IMR-90 (cell line): ENCODE measurements around the gene FAM43B. TPM values are rescaled to one million over a fixed set of nuclear protein-coding genes. Genes with fewer than 3 reads are reported as not detected.

Source experiments
- ATAC-seq: fragments of 200-7000 bp; cut with Tn5 transposase; 2 replicates; pipeline ENCODE4 v1.9.1; 2020; ENCODE audit warnings: low read depth, mild to moderate bottlenecking, moderate library complexity
- BruUV-seq: library from RNA; stranded (reverse); fragments of 400-500 nt; replicated peaks from 2 replicates; lab custom pipeline; 2021; lab: Mats Ljungman, UMichigan
- CTCF ChIA-PET: fragments of 300-600 bp; formaldehyde crosslinking; extraction: SDS; loops from one replicate; lab custom pipeline; 2021; ENCODE audit warnings: antibody characterized with exemption; lab: Yijun Ruan, JAX
- POLR2A ChIA-PET: fragments of 300-600 bp; sonication (Branson Sonifier 250); formaldehyde crosslinking; loops from one replicate; lab custom pipeline; 2022; ENCODE audit warnings: antibody characterized with exemption; ENCODE audit not compliant: unreplicated experiment; lab: Charles Lee
- DNase-seq: peaks from one replicate; pipeline ENCODE4 v3.0.0; 2013
- H2AFZ ChIP-seq: replicated peaks from 2 replicates; pipeline ENCODE3; 2013; ENCODE audit warnings: low read length, mild to moderate bottlenecking; ENCODE audit not compliant: poor library complexity
- H2AK5ac ChIP-seq: 2 replicates; pipeline ENCODE4 v1.6.1; 2013; ENCODE audit warnings: low read depth, low read length, inconsistent platforms
- H2AK9ac ChIP-seq: replicated peaks from 2 replicates; pipeline ENCODE3; 2013; ENCODE audit warnings: mild to moderate bottlenecking, low read depth, low read length, moderate library complexity; ENCODE audit not compliant: poor library complexity
- H2BK120ac ChIP-seq: 2 replicates; pipeline ENCODE4 v1.6.1; 2013; ENCODE audit warnings: low read depth, low read length, inconsistent platforms
- H2BK15ac ChIP-seq: 3 replicates; pipeline ENCODE4 v1.6.1; 2013; ENCODE audit warnings: low read depth, low read length, inconsistent platforms
- H2BK20ac ChIP-seq: 2 replicates; pipeline ENCODE4 v1.6.1; 2013; ENCODE audit warnings: low read depth, mild to moderate bottlenecking, inconsistent platforms, low read length, moderate library complexity
- H2BK5ac ChIP-seq: 2 replicates; pipeline ENCODE4 v1.6.1; 2013; ENCODE audit warnings: mild to moderate bottlenecking, low read depth, low read length, inconsistent platforms; ENCODE audit not compliant: poor library complexity, severe bottlenecking
- H3K14ac ChIP-seq: replicated peaks from 2 replicates; pipeline ENCODE4 v1.6.1; 2013; ENCODE audit warnings: low read depth, low read length, inconsistent platforms
- H3K18ac ChIP-seq: 2 replicates; pipeline ENCODE4 v1.6.1; 2013; ENCODE audit warnings: low read depth, low read length, control low read depth
- H3K23ac ChIP-seq: 2 replicates; pipeline ENCODE4 v1.6.1; 2013; ENCODE audit warnings: low read depth, low read length, inconsistent platforms
- H3K27ac ChIP-seq: 2 replicates; pipeline ENCODE4 v1.5.1; 2013; ENCODE audit warnings: mild to moderate bottlenecking, control low read depth, low read length; ENCODE audit not compliant: insufficient read depth
- H3K27me3 ChIP-seq: 2 replicates; pipeline ENCODE4 v1.6.1; 2013; ENCODE audit warnings: low read length; ENCODE audit not compliant: control insufficient read depth, insufficient read depth
- H3K36me3 ChIP-seq: 2 replicates; pipeline ENCODE4 v1.6.1; 2013; ENCODE audit warnings: low read length, mixed read lengths; ENCODE audit not compliant: control insufficient read depth, insufficient read depth
- H3K4ac ChIP-seq: 2 replicates; pipeline ENCODE4 v1.6.1; 2013; ENCODE audit warnings: low read depth, low read length, inconsistent platforms
- H3K4me1 ChIP-seq: 2 replicates; pipeline ENCODE4 v1.6.1; 2013; ENCODE audit warnings: low read length, mixed read lengths; ENCODE audit not compliant: control insufficient read depth, insufficient read depth
- H3K4me2 ChIP-seq: 2 replicates; pipeline ENCODE4 v1.6.1; 2013; ENCODE audit warnings: low read depth, mild to moderate bottlenecking, control low read depth, low read length, moderate library complexity
- H3K4me3 ChIP-seq: 2 replicates; pipeline ENCODE4 v1.5.1; 2013; ENCODE audit warnings: low read depth, mild to moderate bottlenecking, control low read depth, low read length, moderate library complexity; ENCODE audit not compliant: insufficient read depth
- H3K56ac ChIP-seq: 2 replicates; pipeline ENCODE4 v1.6.1; 2013; ENCODE audit warnings: low read length, inconsistent platforms; ENCODE audit not compliant: insufficient read depth; ENCODE audit errors: extremely low read depth
- H3K79me1 ChIP-seq, 2 experiments: 2 replicates each; pipeline ENCODE4 v1.6.1; 2013; ENCODE audit warnings: low read length in 2 of 2, inconsistent platforms in 1 of 2, low read depth in 1 of 2
- H3K9ac ChIP-seq: 2 replicates; pipeline ENCODE4 v1.6.1; 2013; ENCODE audit warnings: low read depth, low read length, control low read depth
- H3K9me1 ChIP-seq: 2 replicates; pipeline ENCODE4 v1.6.1; 2013; ENCODE audit warnings: low read length, inconsistent platforms; ENCODE audit not compliant: insufficient read depth
- H3K9me3 ChIP-seq: 2 replicates; pipeline ENCODE4 v1.6.1; 2013; ENCODE audit warnings: low read length; ENCODE audit not compliant: control insufficient read depth, insufficient read depth
- H4K20me1 ChIP-seq: 2 replicates; pipeline ENCODE4 v1.6.1; 2013; ENCODE audit warnings: low read length, inconsistent platforms; ENCODE audit not compliant: insufficient read depth
- H4K5ac ChIP-seq: 2 replicates; pipeline ENCODE4 v1.6.1; 2013; ENCODE audit warnings: mild to moderate bottlenecking, low read depth, low read length, control low read depth
- H4K8ac ChIP-seq, 2 experiments: 2 replicates each; pipeline ENCODE4 v1.6.1; 2013; ENCODE audit warnings: low read depth in 2 of 2, low read length in 2 of 2, control low read depth in 1 of 2, inconsistent platforms in 1 of 2
- H4K91ac ChIP-seq: 2 replicates; pipeline ENCODE4 v1.6.1; 2013; ENCODE audit warnings: low read depth, low read length, inconsistent platforms; ENCODE audit not compliant: insufficient read depth
- CHD1 ChIP-seq: IDR thresholded peaks from 2 replicates; pipeline ENCODE4 v1.6.1; 2012; ENCODE audit warnings: low read depth, low read length, improper control_type of control experiment
- CTCF ChIP-seq: conservative IDR thresholded peaks from 2 replicates; pipeline ENCODE4 v1.5.1; 2012; ENCODE audit warnings: mild to moderate bottlenecking, low read depth, low read length, improper control_type of control experiment
- ELK1 ChIP-seq: fragments of 150-350 bp; IDR thresholded peaks from 2 replicates; pipeline ENCODE4 v1.6.1; 2016; ENCODE audit warnings: low read depth, mild to moderate bottlenecking, low read length, moderate library complexity, borderline replicate concordance
- FOS ChIP-seq: fragments of 150-350 bp; IDR thresholded peaks from 2 replicates; pipeline ENCODE4 v1.6.1; 2016; ENCODE audit warnings: low read depth, low read length
- MAFK ChIP-seq: IDR thresholded peaks from 2 replicates; pipeline ENCODE4 v1.6.1; 2012; ENCODE audit warnings: low read depth, low read length, improper control_type of control experiment
- MAZ ChIP-seq: IDR thresholded peaks from 2 replicates; pipeline ENCODE4 v1.6.1; 2012; ENCODE audit warnings: low read depth, mild to moderate bottlenecking, low read length, improper control_type of control experiment, moderate library complexity, borderline replicate concordance
- POLR2A ChIP-seq: IDR thresholded peaks from 2 replicates; pipeline ENCODE4 v1.6.1; 2012; ENCODE audit warnings: mild to moderate bottlenecking, low read depth, low read length
- RCOR1 ChIP-seq: IDR thresholded peaks from 2 replicates; pipeline ENCODE4 v1.6.1; 2012; ENCODE audit warnings: mild to moderate bottlenecking, low read length, improper control_type of control experiment; ENCODE audit not compliant: insufficient replicate concordance
- USF2 ChIP-seq: fragments of 150-350 bp; IDR thresholded peaks from 2 replicates; pipeline ENCODE4 v1.6.1; 2017; ENCODE audit warnings: mild to moderate bottlenecking, antibody characterized with exemption, low read length, low read depth
- WGBS, 2 experiments: methylation state at CpG; one replicate each; pipeline versions ENCODE4 v1.1.5 to v1.1.7; 2013; ENCODE audit warnings: missing lambda C conversion rate in 2 of 2; ENCODE audit not compliant: insufficient read length in 1 of 2; ENCODE audit errors: extremely low coverage in 2 of 2; 5-methylcytosine and 5-hydroxymethylcytosine counted together
- dilution Hi-C: fragments of 300-500 bp; cut with HindIII; formaldehyde crosslinking; loops from one replicate; pipeline ENCODE4 v1.14.3; 2018; ENCODE audit warnings: low sequenced_read_pairs; ENCODE audit not compliant: unreplicated experiment
- in situ Hi-C: fragments of 300-500 bp; cut with MboI; formaldehyde crosslinking; loops from 3 replicates; pipeline ENCODE4 v1.14.3; 2019; ENCODE audit warnings: low sequenced_read_pairs, inconsistent platforms, mixed read lengths
- intact Hi-C: fragments of 100-400 bp; cut with micrococcal nuclease; formaldehyde crosslinking; loops from 2 replicates; pipeline ENCODE4 v1.10.0; 2022
- polyA plus RNA-seq, 3 experiments: library from polyadenylated mRNA; depleted of rRNA; stranded (reverse); fragments of >200 nt; gene quantifications; 2 replicates each; pipeline ENCODE4 v1.2.3, GENCODE V29; 2012; ENCODE audit warnings: low replicate concordance in 1 of 3
- total RNA-seq: library from RNA; depleted of rRNA; stranded (reverse); fragments of >200 nt; gene quantifications from 2 replicates; pipeline ENCODE4 v1.2.3, GENCODE V29; 2012

The FAM43B gene
- total and polyA plus RNA-seq, 2 of the 4 experiments (the other 2 are of a cell fraction): 0.05 TPM; not detected in 1

- ChIA-PET CTCF (no interaction called here), POLR2A (no interaction called here)
- H3K9me1 ChIP-seq: no peaks in the 10 kb centered on the region; the same call in 1 of the 2 replicates
Observed at GRCh38 chr1:20530306-20530705, 22.1 kb upstream of the FAM43B start.

More at GRCh38 chr1:20530306-20530705, 22.1 kb upstream of the FAM43B start:
- Histone ChIP-seq H3K18ac (no peak overlapping the region), H4K5ac (no peak overlapping the region), H3K4me1 (no peaks in the 10 kb centered on the region), H3K9ac (no peak overlapping the region), H2AK5ac (no peak overlapping the region), H3K4me2 (no peak overlapping the region), H3K4me3 (no peak overlapping the region), H2BK15ac (no peak overlapping the region), H3K14ac (no peak overlapping the region), H3K36me3 (no peaks in the 10 kb centered on the region), H3K9me3 (peaks cover 5% of the 10 kb centered on the region; the same call in 1 of the 2 replicates), H2BK5ac (no peak overlapping the region), H3K27me3 (peaks cover 73% of the 10 kb centered on the region), H2BK120ac (no peak overlapping the region), H2AK9ac (no peak overlapping the region), H3K23ac (no peak overlapping the region), H2AFZ (no peak overlapping the region), H4K20me1 (no peaks in the 10 kb centered on the region), H3K79me1 (no peaks in the 10 kb centered on the region), H2BK20ac (no peak overlapping the region), H3K4ac (no peak overlapping the region), H3K27ac (no peak overlapping the region), H4K8ac (no peak overlapping the region), H3K56ac (no peak overlapping the region), H4K91ac (no peak overlapping the region)
- WGBS, 2 experiments: no CpG with 5 or more reads among the region's 8 CpGs
- intact Hi-C loops (no loop called here), in situ Hi-C loops (loop anchor here (25.0 kb wide), 1 partner anchor 682 kb away; no protein-coding TSS in a partner anchor), dilution Hi-C loops (no loop called here)
- TF ChIP-seq MAFK (no peak), CTCF (no peak), USF2 (no peak), RCOR1 (no peak), ELK1 (no peak), MAZ (no peak), CHD1 (no peak), POLR2A (no peak), FOS (no peak)
- BruUV-seq: no TSS peak
- ATAC-seq (no peak), DNase-seq (no peak)
